DOHH2 (cell line): ENCODE results near the gene PPP6R3.

ENCODE experiments used
- CTCF ChIP-seq: fragments of 200-600 bp; sonication (generic); IDR thresholded peaks from one replicate; pipeline ENCODE4 v1.5.1; 2014; ENCODE audit warnings: antibody characterized with exemption, mild to moderate bottlenecking, low read depth, low read length; ENCODE audit not compliant: poor library complexity, severe bottlenecking
- EZH2phosphoT487 ChIP-seq: fragments of 200-600 bp; sonication (generic); IDR thresholded peaks from 2 replicates; pipeline ENCODE4 v1.6.1; 2017; ENCODE audit warnings: borderline replicate concordance, mild to moderate bottlenecking, antibody characterized with exemption, low read length, moderate library complexity, mixed read lengths

GRCh38 chr11:68582416-68583040 lies 122.0 kb downstream of the PPP6R3 start:
- TF ChIP-seq EZH2phosphoT487 = no peak
- no peak for TF ChIP-seq CTCF
